BJ (cell line): ENCODE data around the gene EIF4EBP3. TPM values are rescaled to one million over a fixed set of nuclear protein-coding genes. Genes with fewer than 3 reads are reported as not detected.

Source experiments
- CTCF ChIA-PET: fragments of 350-600 bp; formaldehyde crosslinking; extraction: SDS; loops from one replicate; lab custom pipeline; 2021; ENCODE audit warnings: antibody characterized with exemption, inconsistent platforms; lab: Yijun Ruan, JAX
- POLR2A ChIA-PET: fragments of 300-600 bp; sonication (Branson Sonifier 250); formaldehyde crosslinking; extraction: SDS; loops from one replicate; lab custom pipeline; 2021; ENCODE audit warnings: antibody characterized with exemption; lab: Charles Lee
- DNase-seq: peaks from one replicate; pipeline ENCODE4 v3.0.0-alpha.2; 2011; ENCODE audit warnings: low read depth
- H3K27me3 ChIP-seq: 2 replicates; pipeline ENCODE4 v1.6.0; 2011; ENCODE audit warnings: low read length; ENCODE audit not compliant: control insufficient read depth, insufficient read depth
- H3K36me3 ChIP-seq: 2 replicates; pipeline ENCODE4 v1.5.1; 2011; ENCODE audit warnings: low read length; ENCODE audit not compliant: control insufficient read depth, insufficient read depth
- H3K4me3 ChIP-seq: 2 replicates; pipeline ENCODE4 v1.5.1; 2011; ENCODE audit warnings: low read depth, mild to moderate bottlenecking, control low read depth, low read length
- polyA minus RNA-seq: library from RNA; depleted of rRNA, polyadenylated mRNA; stranded (reverse); fragments of >200 nt; gene quantifications from 2 replicates; pipeline ENCODE4 v1.2.3, GENCODE V29; 2011; rRNA and poly(A)+ RNA removed
- polyA plus RNA-seq: library from polyadenylated mRNA; depleted of rRNA; stranded (reverse); fragments of >200 nt; gene quantifications from 2 replicates; pipeline ENCODE4 v1.2.3, GENCODE V29; 2011; rRNA removed
- TF ChIP-seq, protein P1 (sequence below): IDR thresholded peaks from 2 replicates; pipeline ENCODE4 v1.5.1; 2011; ENCODE audit warnings: low read depth, mild to moderate bottlenecking, control low read depth, inconsistent platforms, low read length, moderate library complexity; ENCODE audit not compliant: insufficient read depth

The EIF4EBP3 gene
- polyA plus RNA-seq (5.5 and 7.9 TPM in 2 replicates), polyA minus RNA-seq (1.9 and 3.4 TPM in 2 replicates)

DNA sequence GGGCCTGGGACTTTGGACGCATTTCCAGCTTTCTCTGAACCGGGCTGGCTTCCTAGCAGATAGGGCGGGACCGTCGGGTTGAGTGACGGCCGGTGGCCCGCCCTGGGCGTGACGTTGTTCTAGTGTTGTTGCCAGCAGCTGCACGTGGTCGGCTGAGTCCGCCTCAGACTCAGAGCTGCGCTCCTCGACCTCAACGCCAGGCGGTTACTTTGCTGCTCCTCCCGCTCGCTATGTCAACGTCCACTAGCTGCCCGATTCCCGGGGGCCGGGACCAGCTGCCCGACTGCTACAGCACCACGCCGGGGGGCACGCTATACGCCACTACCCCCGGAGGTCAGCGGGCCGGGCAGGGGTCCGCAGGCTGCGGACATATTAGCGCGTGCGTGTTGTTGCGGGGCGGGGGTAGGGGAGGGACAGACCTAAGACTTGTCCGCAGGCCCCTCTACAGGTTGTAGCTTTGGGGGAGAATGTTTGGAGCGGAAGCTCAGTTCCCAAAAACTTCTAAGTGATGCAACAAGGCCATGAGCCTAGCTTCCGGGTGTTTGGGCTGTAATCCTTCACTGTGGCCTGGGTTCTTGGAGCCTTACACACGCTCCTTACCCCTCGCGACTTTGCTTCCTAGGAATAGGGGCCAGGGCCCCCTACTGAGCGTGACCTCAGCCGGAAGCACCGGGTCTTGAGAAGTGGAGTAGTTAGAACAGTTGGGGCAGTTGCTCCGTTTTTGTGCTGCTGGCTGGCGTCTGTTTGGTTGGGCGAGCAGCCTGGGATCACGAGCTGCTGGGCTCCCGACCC, at the start of gene EIF4EBP3:
Gene EIF4EBP3 (plus strand): TSS at position 155 of the 792 bp plus-strand sequence. CDS start 76 bp downstream, at position 231.
- TF ChIP-seq, protein P1, sequence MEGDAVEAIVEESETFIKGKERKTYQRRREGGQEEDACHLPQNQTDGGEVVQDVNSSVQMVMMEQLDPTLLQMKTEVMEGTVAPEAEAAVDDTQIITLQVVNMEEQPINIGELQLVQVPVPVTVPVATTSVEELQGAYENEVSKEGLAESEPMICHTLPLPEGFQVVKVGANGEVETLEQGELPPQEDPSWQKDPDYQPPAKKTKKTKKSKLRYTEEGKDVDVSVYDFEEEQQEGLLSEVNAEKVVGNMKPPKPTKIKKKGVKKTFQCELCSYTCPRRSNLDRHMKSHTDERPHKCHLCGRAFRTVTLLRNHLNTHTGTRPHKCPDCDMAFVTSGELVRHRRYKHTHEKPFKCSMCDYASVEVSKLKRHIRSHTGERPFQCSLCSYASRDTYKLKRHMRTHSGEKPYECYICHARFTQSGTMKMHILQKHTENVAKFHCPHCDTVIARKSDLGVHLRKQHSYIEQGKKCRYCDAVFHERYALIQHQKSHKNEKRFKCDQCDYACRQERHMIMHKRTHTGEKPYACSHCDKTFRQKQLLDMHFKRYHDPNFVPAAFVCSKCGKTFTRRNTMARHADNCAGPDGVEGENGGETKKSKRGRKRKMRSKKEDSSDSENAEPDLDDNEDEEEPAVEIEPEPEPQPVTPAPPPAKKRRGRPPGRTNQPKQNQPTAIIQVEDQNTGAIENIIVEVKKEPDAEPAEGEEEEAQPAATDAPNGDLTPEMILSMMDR, result peak; percentile 65
- H3K27me3 ChIP-seq, result no peaks in the 10 kb centered on the region
- CTCF ChIA-PET, result interaction anchor here (0.6 to 1.7 kb wide), 16 partner anchors 9 to 182 kb away, joined by 3 to 9 read pairs (median 3); partner anchors contain the start of genes APBB3, IK, NDUFA2 and SRA1
- DNase-seq, result peak; percentile 82
- peak within 1 kb of the TSS; percentile 43 for H3K4me3 ChIP-seq
- POLR2A ChIA-PET, result interaction anchor here (0.8 to 2.1 kb wide), 2 partner anchors 10 to 99 kb away, joined by 4 to 10 read pairs; partner anchors contain the start of gene SRA1
- peaks cover 15% of the 10 kb centered on the region for H3K36me3 ChIP-seq

DNA sequence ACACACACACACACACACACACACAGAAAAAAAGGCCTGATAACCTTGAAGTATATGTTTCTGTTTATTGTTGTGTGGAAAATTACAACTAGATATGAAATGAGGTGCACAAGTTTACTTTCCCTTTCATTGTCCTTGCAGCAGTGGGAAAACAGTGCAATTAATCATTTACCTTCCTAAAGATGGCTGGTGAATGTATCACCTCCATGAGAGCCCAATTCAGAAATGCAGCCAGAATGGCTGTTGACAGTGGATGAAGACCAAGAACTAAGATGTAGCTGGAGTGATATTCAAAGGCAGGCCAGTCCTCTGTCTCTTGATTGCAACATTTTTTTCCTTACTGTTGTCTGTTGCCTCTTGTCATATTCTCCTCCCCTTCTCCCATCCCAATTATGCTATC, 49.6 kb upstream of the EIF4EBP3 start:
- ChIA-PET POLR2A (no interaction called here), CTCF (no interaction called here)
- no peak overlapping the region for H3K4me3 ChIP-seq
- no peaks in the 10 kb centered on the region for H3K27me3 ChIP-seq
- TF ChIP-seq, protein P1, result no peak
- H3K36me3 ChIP-seq, result peaks cover 1% of the 10 kb centered on the region; the same call in 1 of the 2 replicates
- no peak for DNase-seq

DNA sequence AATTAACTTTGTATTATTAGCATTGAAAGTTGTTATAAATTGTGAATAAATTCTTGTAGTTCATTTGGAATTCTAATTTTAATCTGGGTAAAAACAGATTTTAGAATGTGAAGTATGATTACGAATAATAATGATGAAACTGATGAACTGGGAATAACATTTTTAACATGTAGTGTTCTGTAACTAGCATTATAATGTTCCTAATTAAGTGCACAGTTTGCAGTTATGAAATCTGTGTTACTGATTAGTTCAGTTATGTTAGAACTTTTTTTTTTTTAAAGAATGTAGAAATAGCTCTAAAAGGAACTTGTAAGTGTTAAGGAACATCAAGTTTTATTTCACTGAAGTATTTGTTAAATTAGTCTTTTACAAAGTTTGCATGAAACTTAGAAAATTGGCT, 48.9 kb upstream of the EIF4EBP3 start:
- CTCF ChIA-PET, result no interaction called here
- H3K27me3 ChIP-seq, result no peaks in the 10 kb centered on the region
- POLR2A ChIA-PET, result no interaction called here
- H3K36me3 ChIP-seq, result peaks cover 1% of the 10 kb centered on the region; the same call in 1 of the 2 replicates
- TF ChIP-seq, protein P1, result no peak
- no peak for DNase-seq
- no peak overlapping the region for H3K4me3 ChIP-seq

DNA sequence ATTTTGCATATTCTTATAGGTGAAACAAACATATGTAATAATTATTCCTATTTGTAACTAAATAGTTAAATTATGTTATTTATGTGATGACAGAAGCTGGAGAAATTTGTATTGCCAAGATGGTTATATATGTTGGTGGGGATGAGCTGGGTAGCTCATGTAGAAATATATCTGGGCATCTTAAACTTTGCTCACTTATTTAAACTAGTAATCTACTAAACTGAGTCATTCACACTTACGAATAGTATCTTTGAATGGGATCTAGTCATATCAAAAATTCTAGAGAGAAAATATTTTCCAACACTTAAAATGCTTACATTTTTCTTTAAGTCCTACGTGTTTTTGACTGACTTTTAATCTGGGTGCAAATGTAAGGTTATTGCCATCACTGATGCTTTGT, 44.6 kb upstream of the EIF4EBP3 start:
- peaks cover 7% of the 10 kb centered on the region for H3K36me3 ChIP-seq
- POLR2A ChIA-PET, result no interaction called here
- CTCF ChIA-PET, result no interaction called here

DNA sequence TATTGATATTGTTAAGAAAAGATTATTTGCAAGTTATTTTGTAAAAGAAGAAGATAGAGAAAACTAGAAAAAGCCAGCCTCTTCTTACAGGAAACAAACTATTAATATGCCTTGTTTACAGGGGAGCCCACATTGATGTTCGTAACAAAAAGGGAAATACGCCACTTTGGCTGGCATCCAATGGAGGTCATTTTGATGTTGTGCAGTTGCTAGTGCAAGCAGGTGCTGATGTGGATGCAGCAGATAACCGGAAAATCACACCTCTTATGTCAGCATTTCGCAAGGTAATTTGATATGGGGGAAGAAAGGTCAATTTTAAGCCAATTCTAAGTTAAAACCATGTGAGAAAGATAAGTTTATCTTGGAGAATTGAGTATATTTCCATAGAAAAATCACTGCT, 37.6 kb upstream of the EIF4EBP3 start:
- TF ChIP-seq, protein P1, result no peak
- CTCF ChIA-PET, result no interaction called here
- DNase-seq, result no peak
- POLR2A ChIA-PET, result no interaction called here
- Histone ChIP-seq H3K4me3 (no peak overlapping the region), H3K27me3 (no peaks in the 10 kb centered on the region), H3K36me3 (peaks cover 10% of the 10 kb centered on the region)

More for the DNA sequence above, 44.6 kb upstream of the EIF4EBP3 start:
- no peak overlapping the region for H3K4me3 ChIP-seq
- DNase-seq, result no peak
- TF ChIP-seq, protein P1, result no peak
- H3K27me3 ChIP-seq, result no peaks in the 10 kb centered on the region
